Caco-2 (cell line): ENCODE data around the gene CRABP1. TPM values are rescaled to one million over a fixed set of nuclear protein-coding genes. Genes with fewer than 3 reads are reported as not detected.

Source experiments
- BruUV-seq: library from RNA; stranded (reverse); fragments of 400-500 nt; replicated peaks from 2 replicates; lab custom pipeline; 2021; lab: Mats Ljungman, UMichigan
- CTCF ChIA-PET: fragments of 300-600 bp; sonication (Branson Sonifier 250); formaldehyde crosslinking; loops from one replicate; lab custom pipeline; 2022; ENCODE audit warnings: antibody characterized with exemption; lab: Charles Lee
- POLR2A ChIA-PET: fragments of 300-600 bp; sonication (Branson Sonifier 250); formaldehyde crosslinking; loops from one replicate; lab custom pipeline; 2022; ENCODE audit warnings: antibody characterized with exemption; lab: Charles Lee
- DNase-seq, 2 experiments: peaks; one replicate each; pipeline versions ENCODE4 v3.0.0 to v3.0.0-alpha.2; 2020 to 2022
- H3K27me3 ChIP-seq: replicated peaks from 2 replicates; pipeline ENCODE4 v1.6.0; 2011; ENCODE audit warnings: low read length; ENCODE audit not compliant: control insufficient read depth, insufficient read depth
- H3K36me3 ChIP-seq: 2 replicates; pipeline ENCODE4 v1.5.1; 2011; ENCODE audit warnings: low read length; ENCODE audit not compliant: control insufficient read depth, insufficient read depth
- H3K4me1 ChIP-seq: fragments of 250-450 bp; sonication (Bioruptor Pico); 2 replicates; pipeline ENCODE4 v1.5.1; 2020; ENCODE audit warnings: mild to moderate bottlenecking
- H3K4me3 ChIP-seq: 2 replicates; pipeline ENCODE4 v1.5.1; 2011; ENCODE audit warnings: low read depth, mild to moderate bottlenecking, control low read depth, low read length
- H3K9me3 ChIP-seq: fragments of 250-450 bp; sonication (Bioruptor Pico); 2 replicates; pipeline ENCODE4 v1.5.1; 2020; ENCODE audit warnings: mild to moderate bottlenecking, moderate library complexity
- H3K27ac Mint-ChIP-seq: one replicate; pipeline ENCODE4 v1.8.0; 2022; ENCODE audit warnings: mixed read lengths; ENCODE audit not compliant: unreplicated experiment
- H3K27me3 Mint-ChIP-seq: one replicate; pipeline ENCODE4 v1.8.0; 2022; ENCODE audit warnings: mixed read lengths; ENCODE audit not compliant: insufficient read depth, unreplicated experiment
- H3K36me3 Mint-ChIP-seq: one replicate; pipeline ENCODE4 v1.8.0; 2022; ENCODE audit warnings: mild to moderate bottlenecking, mixed read lengths; ENCODE audit not compliant: insufficient read depth, unreplicated experiment
- H3K4me1 Mint-ChIP-seq: one replicate; pipeline ENCODE4 v1.8.0; 2022; ENCODE audit warnings: low read depth, mixed read lengths; ENCODE audit not compliant: unreplicated experiment
- H3K4me3 Mint-ChIP-seq: one replicate; pipeline ENCODE4 v1.8.0; 2022; ENCODE audit warnings: mild to moderate bottlenecking, moderate library complexity, mixed read lengths; ENCODE audit not compliant: unreplicated experiment
- H3K9me3 Mint-ChIP-seq: one replicate; pipeline ENCODE4 v1.8.0; 2022; ENCODE audit warnings: mixed read lengths; ENCODE audit not compliant: unreplicated experiment
- CTCF ChIP-seq, 2 experiments: fragments of 200-600 bp in 1 of 2; IDR thresholded peaks; 1 replicate in 1 of 2; 2 replicates in 1 of 2; pipeline versions ENCODE4 v1.5.1 to v1.8.0; 2011 to 2022; ENCODE audit warnings: antibody characterized with exemption in 1 of 2, control low read depth in 1 of 2, inconsistent platforms in 1 of 2, low read depth in 1 of 2, low read length in 1 of 2, mild to moderate bottlenecking in 1 of 2, moderate library complexity in 1 of 2; ENCODE audit not compliant: insufficient read depth in 1 of 2, severe bottlenecking in 1 of 2, unreplicated experiment in 1 of 2
- intact Hi-C: fragments of 100-400 bp; cut with micrococcal nuclease; formaldehyde crosslinking; loops from one replicate; pipeline ENCODE4 v1.10.0; 2022; ENCODE audit not compliant: unreplicated experiment
- total RNA-seq: library from RNA; stranded (reverse); gene quantifications from 2 replicates; pipeline ENCODE4 v1.2.3, GENCODE V29; 2022

The CRABP1 gene
- total RNA-seq, 1 experiment from 2014 or later, result 113 TPM

DNA sequence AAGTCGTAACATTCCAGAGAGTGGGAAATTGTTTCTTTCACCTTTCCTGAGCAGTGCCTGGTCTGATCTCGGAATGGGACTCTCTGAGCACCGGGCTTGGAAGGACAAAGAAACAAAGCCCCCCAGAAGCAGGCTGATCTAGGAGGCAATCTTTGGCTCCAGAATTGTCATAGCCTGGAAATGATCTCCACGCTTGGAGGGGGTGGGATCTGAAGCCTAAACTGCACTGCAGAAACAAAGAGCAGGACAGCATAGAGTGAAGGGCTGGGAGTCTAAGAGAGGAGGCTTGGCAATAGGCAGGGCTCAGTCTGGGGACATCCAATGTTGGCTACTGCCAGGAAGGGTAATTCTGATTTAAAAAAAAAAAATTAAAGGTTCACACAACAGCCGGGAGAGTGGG, 1.9 kb downstream of the CRABP1 start:
- Mint-ChIP-seq H3K27me3 (no peaks in the 10 kb centered on the region), H3K4me3 (no peak overlapping the region), H3K27ac (no peak overlapping the region), H3K9me3 (no peaks in the 10 kb centered on the region), H3K36me3 (no peaks in the 10 kb centered on the region), H3K4me1 (peaks cover 13% of the 10 kb centered on the region)
- intact Hi-C loops, result no loop called here
- ChIA-PET POLR2A (interaction anchor here (0.6 kb wide), 1 partner anchor 41 kb away, joined by 6 read pairs; no protein-coding TSS in a partner anchor), CTCF (no interaction called here)
- DNase-seq, result no peak
- no peaks in the 10 kb centered on the region for H3K36me3 ChIP-seq
- H3K4me3 ChIP-seq, result no peak overlapping the region
- BruUV-seq, result no TSS peak
- 0 out of 2 replicates have a peak, but pooled peaks cover 5% of the 10 kb centered on the region for H3K4me1 ChIP-seq
- no peaks in the 10 kb centered on the region for H3K27me3 ChIP-seq
- H3K9me3 ChIP-seq, result no peaks in the 10 kb centered on the region
- no peak for TF ChIP-seq CTCF (IDR thresholded peaks at IDR 0.05; ENCODE audit: insufficient read depth in 1 of 2, low read depth in 1 of 2, low read length in 1 of 2, severe bottlenecking in 1 of 2, unreplicated experiment in 1 of 2)

- Mint-ChIP-seq H3K9me3 (no peaks in the 10 kb centered on the region), H3K27ac (no peak overlapping the region), H3K27me3 (no peaks in the 10 kb centered on the region), H3K36me3 (peaks cover 4% of the 10 kb centered on the region), H3K4me1 (peaks cover 17% of the 10 kb centered on the region), H3K4me3 (no peak overlapping the region)
- no peak for DNase-seq
- no peaks in the 10 kb centered on the region for H3K9me3 ChIP-seq
- intact Hi-C loops, result no loop called here
- ChIA-PET CTCF (interaction anchor here (0.8 kb wide), 1 partner anchor 44 kb away, joined by 3 read pairs; the partner anchor contains the start of gene SKIC8), POLR2A (no interaction called here)
- no peak overlapping the region for H3K4me3 ChIP-seq
- H3K4me1 ChIP-seq, result 0 out of 2 replicates have a peak, but pooled peaks cover 5% of the 10 kb centered on the region
- no peaks in the 10 kb centered on the region for H3K36me3 ChIP-seq
- no peak for TF ChIP-seq CTCF (IDR thresholded peaks at IDR 0.05; ENCODE audit: insufficient read depth in 1 of 2, low read depth in 1 of 2, low read length in 1 of 2, severe bottlenecking in 1 of 2, unreplicated experiment in 1 of 2)
- no peaks in the 10 kb centered on the region for H3K27me3 ChIP-seq
- BruUV-seq, result no TSS peak
Observed at GRCh38 chr15:78343276-78344060, 3.3 kb downstream of the CRABP1 start.

DNA sequence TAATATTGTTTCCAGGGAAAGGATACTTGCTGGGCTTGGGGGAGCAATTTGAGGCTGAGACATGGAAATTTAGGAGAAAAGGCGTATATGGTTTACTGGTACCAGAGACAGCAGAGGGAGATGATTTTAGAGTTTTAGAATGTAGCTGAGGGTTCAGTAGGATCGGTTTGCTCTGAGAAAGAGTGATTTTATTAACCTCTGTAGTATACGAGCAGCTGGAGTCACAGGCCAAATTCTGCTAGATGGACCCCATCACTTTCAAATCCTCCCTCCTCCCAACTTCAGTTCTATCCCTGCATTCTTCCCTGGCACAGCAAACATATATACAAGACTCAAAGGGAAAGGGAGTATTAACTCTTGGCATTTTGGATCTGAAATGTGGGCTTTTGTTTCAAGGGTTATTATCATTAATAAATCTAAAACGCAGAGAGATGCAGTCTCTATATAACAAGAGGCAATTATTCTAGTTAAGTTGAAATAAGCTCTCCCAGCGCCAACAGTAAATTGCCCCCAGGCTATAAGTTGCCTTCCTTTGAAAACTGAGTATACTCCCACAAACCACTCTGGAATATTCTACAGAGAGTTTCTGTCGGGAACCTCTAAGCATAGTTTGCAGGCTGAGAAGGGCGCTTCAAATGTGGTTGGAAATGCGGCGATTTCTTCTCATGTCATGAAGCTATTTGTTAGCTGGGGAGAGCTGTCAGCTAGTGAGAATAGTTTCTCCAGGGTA, 5.4 kb downstream of the CRABP1 start:
- no peak for DNase-seq
- ChIA-PET CTCF (no interaction called here), POLR2A (no interaction called here)
- BruUV-seq, result no TSS peak
- Histone ChIP-seq H3K4me3 (no peak overlapping the region), H3K4me1 (0 out of 2 replicates have a peak, but pooled peaks cover 5% of the 10 kb centered on the region), H3K27me3 (no peaks in the 10 kb centered on the region), H3K9me3 (no peaks in the 10 kb centered on the region), H3K36me3 (no peaks in the 10 kb centered on the region)
- H3K4me3 Mint-ChIP-seq, result no peak overlapping the region
- intact Hi-C loops, result no loop called here
- peaks cover 14% of the 10 kb centered on the region for H3K4me1 Mint-ChIP-seq
- H3K27ac Mint-ChIP-seq, result no peak overlapping the region
- H3K9me3 Mint-ChIP-seq, result no peaks in the 10 kb centered on the region
- peaks cover 13% of the 10 kb centered on the region for H3K36me3 Mint-ChIP-seq
- no peaks in the 10 kb centered on the region for H3K27me3 Mint-ChIP-seq
- TF ChIP-seq CTCF (IDR thresholded peaks at IDR 0.05; ENCODE audit: insufficient read depth in 1 of 2, low read depth in 1 of 2, low read length in 1 of 2, severe bottlenecking in 1 of 2, unreplicated experiment in 1 of 2), result no peak
